Mononuclear cell (primary cell): ENCODE data around the gene PLEKHG4. TPM values are rescaled to one million over a fixed set of nuclear protein-coding genes. Genes with fewer than 3 reads are reported as not detected.

Source experiments
- H3K27me3 ChIP-seq: 2 replicates; pipeline ENCODE4 v1.6.0; 2011; ENCODE audit warnings: low read length, control low read depth; ENCODE audit not compliant: insufficient read depth
- H3K4me1 ChIP-seq: 2 replicates; pipeline ENCODE4 v1.5.1; 2011; ENCODE audit warnings: mild to moderate bottlenecking, low read length, control low read depth; ENCODE audit not compliant: insufficient read depth
- H3K4me3 ChIP-seq: 2 replicates; pipeline ENCODE4 v1.5.1; 2011; ENCODE audit warnings: mild to moderate bottlenecking, low read length, moderate library complexity
- H3K9me3 ChIP-seq: 2 replicates; pipeline ENCODE4 v1.5.1; 2011; ENCODE audit warnings: low read depth, mild to moderate bottlenecking, control low read depth, low read length
- total RNA-seq: library from RNA; depleted of rRNA; stranded (reverse); fragments of >200 nt; gene quantifications from one replicate; pipeline ENCODE4 v1.2.3, GENCODE V29; 2012

Gene PLEKHG4, protein sequence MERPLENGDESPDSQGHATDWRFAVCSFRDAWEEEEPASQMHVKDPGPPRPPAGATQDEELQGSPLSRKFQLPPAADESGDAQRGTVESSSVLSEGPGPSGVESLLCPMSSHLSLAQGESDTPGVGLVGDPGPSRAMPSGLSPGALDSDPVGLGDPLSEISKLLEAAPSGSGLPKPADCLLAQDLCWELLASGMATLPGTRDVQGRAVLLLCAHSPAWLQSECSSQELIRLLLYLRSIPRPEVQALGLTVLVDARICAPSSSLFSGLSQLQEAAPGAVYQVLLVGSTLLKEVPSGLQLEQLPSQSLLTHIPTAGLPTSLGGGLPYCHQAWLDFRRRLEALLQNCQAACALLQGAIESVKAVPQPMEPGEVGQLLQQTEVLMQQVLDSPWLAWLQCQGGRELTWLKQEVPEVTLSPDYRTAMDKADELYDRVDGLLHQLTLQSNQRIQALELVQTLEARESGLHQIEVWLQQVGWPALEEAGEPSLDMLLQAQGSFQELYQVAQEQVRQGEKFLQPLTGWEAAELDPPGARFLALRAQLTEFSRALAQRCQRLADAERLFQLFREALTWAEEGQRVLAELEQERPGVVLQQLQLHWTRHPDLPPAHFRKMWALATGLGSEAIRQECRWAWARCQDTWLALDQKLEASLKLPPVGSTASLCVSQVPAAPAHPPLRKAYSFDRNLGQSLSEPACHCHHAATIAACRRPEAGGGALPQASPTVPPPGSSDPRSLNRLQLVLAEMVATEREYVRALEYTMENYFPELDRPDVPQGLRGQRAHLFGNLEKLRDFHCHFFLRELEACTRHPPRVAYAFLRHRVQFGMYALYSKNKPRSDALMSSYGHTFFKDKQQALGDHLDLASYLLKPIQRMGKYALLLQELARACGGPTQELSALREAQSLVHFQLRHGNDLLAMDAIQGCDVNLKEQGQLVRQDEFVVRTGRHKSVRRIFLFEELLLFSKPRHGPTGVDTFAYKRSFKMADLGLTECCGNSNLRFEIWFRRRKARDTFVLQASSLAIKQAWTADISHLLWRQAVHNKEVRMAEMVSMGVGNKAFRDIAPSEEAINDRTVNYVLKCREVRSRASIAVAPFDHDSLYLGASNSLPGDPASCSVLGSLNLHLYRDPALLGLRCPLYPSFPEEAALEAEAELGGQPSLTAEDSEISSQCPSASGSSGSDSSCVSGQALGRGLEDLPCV
- 4.0 TPM for total RNA-seq

DNA sequence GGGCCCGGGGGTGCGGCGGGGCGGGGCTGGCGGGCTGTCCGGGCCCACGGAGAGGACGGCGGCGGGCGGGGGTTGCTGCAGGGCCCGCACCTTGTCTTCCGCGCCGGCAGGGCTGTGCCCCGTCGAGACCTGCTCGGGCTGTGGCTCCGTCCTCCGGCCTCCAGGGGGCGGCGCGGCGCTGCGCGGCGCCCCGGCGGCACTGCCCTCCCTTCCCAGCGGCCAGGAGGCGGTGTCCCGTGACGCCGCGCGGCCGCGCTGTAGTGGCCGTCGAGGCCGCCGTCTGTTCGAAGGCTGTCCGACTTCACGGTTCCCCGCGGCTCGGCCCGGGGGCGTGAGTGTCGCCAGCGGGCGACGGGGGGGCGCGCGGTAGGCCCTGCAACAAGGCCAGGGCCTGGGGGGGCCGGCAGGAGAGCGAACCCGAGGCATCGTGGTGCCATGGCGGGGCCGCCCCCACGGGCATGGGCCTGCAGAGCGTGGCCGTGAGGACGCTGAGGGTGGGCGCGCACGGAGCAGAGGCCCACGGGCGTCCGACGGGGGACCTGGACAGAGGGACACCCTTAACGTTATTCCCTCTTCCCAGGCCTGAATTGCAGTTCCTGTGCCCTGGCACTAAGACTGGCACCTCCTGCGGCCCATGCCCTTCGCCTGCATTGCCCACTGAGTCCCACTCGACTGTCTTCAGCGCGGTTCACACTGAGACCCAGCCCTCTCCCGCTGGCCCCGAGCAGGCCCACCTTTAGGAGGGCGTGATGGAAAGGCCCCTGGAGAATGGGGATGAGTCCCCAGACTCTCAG, at the start of gene PLEKHG4:
PLEKHG4 (plus strand) TSS at position 237 of the 794 bp plus-strand sequence; CDS start at position 750, 513 bp downstream.
- H3K27me3 ChIP-seq, result no peaks in the 10 kb centered on the region
- H3K9me3 ChIP-seq, result no peaks in the 10 kb centered on the region
- peak within 1 kb of the TSS; percentile 42 for H3K4me3 ChIP-seq
- peaks cover 18% of the 10 kb centered on the region for H3K4me1 ChIP-seq

DNA sequence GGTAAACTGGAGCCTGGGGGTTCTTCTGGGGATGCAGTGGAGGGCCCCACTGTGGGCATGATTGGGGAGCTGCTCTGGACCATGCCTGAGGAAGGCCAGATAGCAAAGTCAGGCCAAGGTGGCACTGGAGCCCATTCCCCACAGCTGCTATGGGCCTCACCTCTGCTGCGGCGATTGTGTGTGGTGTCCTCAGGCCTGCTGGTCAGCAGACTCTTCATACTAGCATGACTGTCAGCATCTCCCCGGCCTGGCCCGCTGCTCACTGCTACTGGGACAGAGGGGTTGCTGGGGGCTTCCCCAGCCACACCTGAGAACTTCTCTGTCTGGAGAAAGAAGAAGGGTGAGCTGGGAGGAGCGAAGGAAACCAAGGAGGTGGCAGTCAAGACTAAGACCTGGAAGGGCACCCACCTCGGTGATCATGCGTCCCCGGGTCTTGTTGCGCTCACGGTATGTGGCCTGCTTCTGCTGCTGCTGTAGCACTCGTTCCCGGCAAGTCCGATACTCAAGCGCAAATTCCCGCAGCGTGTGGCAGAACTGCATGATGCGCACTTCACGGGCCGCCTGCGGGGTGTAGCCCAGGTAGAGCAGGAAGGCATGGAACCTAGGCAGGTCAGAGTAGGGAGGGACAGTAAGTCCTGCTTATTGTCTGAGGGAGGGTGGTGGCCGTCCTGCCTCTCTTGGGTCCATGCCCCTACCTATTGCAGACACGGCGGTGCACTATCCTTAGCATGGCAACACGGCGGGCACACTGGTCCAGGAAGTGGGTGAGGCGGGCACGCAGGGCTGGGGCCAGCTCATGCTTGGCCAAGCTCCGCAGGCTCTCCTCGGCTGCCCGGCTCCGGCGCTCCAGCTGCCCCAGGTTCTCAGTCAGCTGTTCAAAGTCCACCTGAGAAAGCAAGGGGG, 49.2 kb upstream of the PLEKHG4 start:
- peaks cover 21% of the 10 kb centered on the region for H3K4me1 ChIP-seq
- H3K27me3 ChIP-seq, result no peaks in the 10 kb centered on the region
- no peak overlapping the region for H3K4me3 ChIP-seq
- no peaks in the 10 kb centered on the region for H3K9me3 ChIP-seq

DNA sequence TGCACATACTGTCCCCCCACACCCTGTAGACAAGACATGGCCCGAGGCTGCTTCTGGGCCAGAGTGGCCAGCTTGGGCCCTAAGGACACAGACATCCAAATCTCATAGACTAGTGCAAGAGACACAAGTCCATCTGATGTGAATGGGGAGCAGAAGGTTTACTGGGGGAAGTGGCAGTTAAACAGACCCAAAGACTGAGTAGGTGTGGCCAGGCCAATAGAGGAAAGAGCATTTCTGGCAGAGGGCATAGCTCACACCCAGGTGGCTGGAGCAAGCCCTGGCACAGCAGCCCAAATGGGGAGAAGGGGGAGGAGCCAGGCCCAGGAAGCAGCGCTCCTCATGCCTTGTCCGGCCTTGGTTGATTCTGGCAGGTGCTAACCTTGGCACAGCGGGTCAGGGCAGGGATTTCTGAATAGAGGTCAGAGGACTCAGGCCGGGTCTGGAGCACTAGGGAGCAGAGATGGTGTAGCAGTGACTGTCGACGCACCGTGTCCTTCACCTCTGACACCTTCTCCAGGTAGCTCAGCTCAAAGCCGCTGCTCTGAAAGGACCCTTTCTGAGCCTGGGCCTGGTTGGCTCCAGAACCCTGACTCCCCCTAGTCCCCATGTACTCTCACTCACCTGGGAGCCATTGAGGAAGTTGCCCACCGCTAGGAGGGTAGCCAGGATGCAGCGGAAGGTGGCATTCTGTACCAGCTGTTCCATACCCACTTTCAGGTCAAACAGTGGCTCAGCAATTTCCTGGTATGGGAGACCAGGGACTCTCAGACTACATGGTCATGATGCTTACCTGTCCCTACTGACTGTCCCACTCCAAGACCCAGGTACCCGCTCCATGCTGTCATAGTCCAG, 48.3 kb upstream of the PLEKHG4 start:
- peaks cover 17% of the 10 kb centered on the region for H3K4me1 ChIP-seq
- no peak overlapping the region for H3K4me3 ChIP-seq
- H3K9me3 ChIP-seq, result no peaks in the 10 kb centered on the region
- H3K27me3 ChIP-seq, result no peaks in the 10 kb centered on the region

DNA sequence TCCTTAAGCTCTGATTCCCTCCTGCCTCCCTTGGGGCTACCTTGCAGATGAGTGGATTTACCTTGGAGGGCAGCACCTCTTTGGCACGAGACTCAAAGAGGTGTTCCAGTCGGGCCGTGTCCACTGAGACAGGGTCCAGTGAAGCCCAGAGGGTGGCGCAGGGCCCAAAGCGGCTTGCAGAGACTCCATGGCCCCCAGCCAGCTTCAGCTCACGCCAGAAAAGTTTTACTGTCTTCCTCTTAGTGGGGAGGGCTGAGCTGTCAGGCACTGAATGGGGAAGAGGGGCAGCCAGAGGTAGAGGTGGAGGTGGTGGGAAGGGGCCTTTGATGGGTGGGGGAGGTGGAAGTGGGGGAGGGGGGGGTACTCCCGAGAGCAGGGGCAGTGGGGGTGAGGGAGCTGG, 45.7 kb upstream of the PLEKHG4 start:
- Histone ChIP-seq H3K27me3 (no peaks in the 10 kb centered on the region), H3K9me3 (no peaks in the 10 kb centered on the region), H3K4me1 (no peaks in the 10 kb centered on the region), H3K4me3 (no peak overlapping the region)

DNA sequence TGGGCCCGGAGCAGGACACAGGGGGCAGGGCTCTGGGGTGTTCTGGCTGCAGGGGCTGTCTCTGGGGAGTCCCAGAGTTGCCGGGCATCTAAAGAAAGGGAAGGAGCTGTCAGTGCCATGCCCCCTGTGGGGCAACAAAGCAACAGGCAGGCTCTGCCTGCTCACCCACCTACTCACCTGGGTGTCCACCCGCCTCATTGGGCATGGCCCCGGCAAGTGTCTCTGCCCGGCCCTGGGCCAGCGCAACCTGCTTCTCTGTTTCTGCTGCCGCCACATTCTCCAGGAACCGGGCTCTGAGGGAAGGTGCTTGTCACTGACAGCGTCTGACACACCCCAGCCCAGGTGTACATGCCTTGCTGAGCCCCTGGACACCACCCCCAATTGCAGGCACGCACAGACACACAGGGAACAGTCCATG, 45.1 kb upstream of the PLEKHG4 start:
- Histone ChIP-seq H3K9me3 (no peaks in the 10 kb centered on the region), H3K27me3 (no peaks in the 10 kb centered on the region), H3K4me3 (no peak overlapping the region), H3K4me1 (no peaks in the 10 kb centered on the region)

DNA sequence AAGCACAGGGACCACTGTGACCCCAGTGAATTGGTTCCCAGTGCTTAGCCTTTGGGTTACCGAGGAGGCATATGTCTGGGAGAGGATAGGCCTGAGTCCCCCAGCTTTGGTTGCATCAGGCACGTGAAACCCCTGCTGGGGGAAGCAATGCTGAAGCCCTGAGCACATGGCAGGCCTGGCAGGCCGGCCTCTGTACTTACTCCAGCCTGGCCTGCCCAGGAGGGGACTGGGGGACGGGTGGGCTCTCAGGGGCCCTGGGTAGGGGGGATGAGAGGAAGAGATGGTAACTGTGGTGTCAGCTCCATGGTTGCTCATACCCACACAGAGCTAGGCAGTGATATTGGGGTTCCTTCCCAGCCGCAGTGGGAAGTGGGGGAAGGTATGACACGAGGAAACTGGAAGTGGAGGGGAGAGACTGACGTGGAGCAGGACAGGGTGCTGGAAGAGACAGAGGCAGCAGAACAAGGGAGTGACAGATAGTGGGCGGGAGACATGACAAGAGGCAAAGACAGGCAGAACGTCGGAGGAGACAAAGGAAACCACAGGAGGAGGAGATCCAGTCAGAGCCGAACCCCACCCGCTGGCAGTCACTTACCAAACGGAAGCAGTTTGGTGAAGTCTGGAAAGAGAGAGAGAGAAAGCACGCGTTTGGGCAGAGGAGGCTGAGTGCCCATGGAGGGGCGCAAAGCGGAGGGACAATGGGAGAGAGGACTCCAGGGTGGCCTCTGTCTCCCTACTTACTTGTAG, 43.3 kb upstream of the PLEKHG4 start:
- H3K27me3 ChIP-seq, result no peaks in the 10 kb centered on the region
- H3K4me1 ChIP-seq, result no peaks in the 10 kb centered on the region
- H3K4me3 ChIP-seq, result no peak overlapping the region
- no peaks in the 10 kb centered on the region for H3K9me3 ChIP-seq

DNA sequence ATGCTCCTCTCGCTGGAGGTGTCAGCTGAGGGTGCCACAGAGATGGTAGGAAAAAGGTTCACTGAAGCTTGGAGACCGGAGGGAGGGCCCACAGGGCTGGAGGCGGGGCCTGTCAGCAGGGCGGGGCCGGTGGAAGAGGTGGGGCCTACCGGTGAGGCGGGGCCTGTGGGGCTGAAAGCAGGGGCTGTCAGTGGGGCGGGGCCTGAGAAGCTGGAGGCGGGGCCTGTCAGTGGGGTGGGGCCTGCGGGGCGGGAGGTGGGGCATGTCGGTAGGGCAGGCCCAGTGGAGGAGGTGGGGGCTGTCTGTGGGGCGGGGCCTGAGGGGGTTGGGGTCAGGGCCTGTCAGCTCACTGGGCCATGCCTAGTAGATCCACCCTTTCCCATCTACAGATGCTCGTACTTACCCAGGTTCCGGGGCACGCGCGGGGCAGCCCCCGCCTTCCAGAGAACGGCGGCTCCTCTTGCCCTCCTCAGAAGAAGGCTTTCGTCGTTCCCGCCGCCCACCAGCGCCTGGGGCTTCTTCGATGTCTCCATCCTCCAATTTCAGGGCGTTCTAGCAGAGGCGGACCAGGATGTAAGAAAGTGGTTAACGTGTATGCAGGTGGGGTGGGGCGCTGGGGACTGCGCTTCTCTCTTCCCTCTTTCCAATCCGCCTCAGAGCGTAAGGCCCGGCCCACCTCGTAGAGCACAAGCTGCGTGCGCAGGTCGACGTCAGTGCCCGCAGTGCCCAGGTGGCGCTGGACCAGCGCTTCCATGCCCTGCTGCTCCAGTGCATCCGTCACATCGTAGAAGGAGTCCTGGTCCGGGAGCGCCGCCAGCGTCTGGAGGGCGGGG, 42.6 kb upstream of the PLEKHG4 start:
- H3K4me3 ChIP-seq, result no peak overlapping the region
- H3K9me3 ChIP-seq, result no peaks in the 10 kb centered on the region
- H3K27me3 ChIP-seq, result no peaks in the 10 kb centered on the region
- H3K4me1 ChIP-seq, result peaks cover 6% of the 10 kb centered on the region

DNA sequence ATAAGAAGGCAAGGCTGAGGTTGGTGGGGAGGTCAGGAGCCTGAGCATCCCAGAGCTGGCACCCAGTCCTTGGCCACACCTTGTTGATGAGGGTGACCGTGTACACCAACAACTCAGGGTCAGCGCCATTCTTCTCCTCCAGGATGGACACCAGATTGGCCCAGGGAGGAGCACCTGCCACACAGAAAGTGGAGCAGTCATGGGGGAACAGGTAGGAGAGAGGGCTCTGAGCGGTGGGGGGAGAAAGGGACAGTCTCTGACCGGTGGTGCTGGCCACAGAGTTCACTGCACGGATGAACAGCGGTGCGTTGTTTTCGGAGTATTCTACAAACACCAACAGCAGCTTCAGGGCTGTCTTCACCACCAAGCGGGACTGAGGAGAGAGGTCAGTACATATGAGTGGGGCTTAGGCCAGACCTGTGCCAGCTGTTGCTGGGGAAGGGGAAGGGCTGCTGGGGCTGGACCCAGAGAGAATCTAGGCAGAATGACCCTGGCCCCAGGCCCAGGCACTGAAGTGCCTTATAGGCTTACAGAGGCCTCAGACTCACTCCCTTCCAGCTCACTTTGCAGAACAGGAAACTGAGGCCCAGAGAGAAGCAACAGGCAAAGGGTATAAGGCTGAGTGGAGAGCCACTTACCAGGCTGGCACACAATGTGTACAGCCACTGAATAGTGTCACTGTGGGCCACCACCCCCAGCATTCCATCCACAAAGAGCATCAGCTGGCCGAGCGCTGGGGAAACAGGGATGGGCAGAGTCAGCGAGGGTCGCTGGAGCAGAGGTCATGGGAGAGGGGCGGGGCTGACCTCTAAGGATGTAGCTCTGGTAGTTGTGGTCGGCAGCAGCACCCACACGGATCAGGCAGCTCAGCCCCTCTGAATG, 41.7 kb upstream of the PLEKHG4 start:
- Histone ChIP-seq H3K4me3 (no peak overlapping the region), H3K27me3 (no peaks in the 10 kb centered on the region), H3K4me1 (peaks cover 14% of the 10 kb centered on the region), H3K9me3 (no peaks in the 10 kb centered on the region)

DNA sequence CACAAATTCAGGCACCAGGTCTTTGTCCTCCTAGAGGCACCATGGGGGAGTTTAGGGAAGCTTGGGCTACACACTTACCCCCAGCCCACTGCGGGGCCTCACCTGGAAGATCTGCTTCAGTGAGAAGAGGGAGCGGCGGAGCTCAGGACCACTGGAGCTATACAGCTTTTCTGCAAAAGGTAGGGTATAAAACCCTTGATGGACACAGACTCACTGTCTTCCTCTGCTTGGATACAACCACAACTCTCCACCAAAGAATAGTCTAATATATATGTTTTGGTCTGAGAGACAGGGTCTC, 41.1 kb upstream of the PLEKHG4 start:
- H3K4me1 ChIP-seq, result peaks cover 19% of the 10 kb centered on the region
- H3K9me3 ChIP-seq, result no peaks in the 10 kb centered on the region
- no peak overlapping the region for H3K4me3 ChIP-seq
- no peaks in the 10 kb centered on the region for H3K27me3 ChIP-seq

DNA sequence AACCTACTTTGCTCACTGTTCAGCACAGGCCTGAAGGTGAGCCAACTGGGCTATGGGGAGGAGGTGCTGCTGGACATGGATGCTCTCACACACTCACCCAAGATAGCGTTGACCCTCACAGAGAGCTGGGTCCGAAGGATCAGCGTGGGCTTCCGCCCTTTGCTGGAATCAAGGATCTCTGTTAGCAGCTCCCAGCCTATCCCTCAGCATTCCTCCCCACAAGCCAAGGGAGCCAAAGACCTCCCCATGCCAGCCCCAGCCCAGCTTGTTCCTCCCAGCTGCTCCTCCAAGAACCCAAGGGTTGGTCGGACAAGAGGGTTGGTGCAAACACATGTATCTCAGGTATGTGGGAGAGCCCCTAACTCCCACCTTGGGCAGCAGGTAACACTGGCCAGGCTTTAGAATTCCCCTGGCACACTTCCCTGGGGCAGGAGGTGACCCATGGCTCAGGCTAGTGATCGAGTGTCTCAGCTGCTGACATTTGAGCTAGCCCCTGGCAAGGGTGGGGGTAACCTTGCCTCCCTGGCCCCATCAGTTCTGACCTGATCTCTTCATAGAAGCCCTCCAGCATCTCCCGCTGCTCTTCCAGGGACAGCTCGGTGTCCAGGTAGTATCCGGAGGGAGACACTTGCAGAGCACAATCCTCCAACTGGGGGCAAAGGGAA, 40.4 kb upstream of the PLEKHG4 start:
- Histone ChIP-seq H3K27me3 (no peaks in the 10 kb centered on the region), H3K4me1 (peaks cover 26% of the 10 kb centered on the region), H3K9me3 (no peaks in the 10 kb centered on the region), H3K4me3 (no peak overlapping the region)

DNA sequence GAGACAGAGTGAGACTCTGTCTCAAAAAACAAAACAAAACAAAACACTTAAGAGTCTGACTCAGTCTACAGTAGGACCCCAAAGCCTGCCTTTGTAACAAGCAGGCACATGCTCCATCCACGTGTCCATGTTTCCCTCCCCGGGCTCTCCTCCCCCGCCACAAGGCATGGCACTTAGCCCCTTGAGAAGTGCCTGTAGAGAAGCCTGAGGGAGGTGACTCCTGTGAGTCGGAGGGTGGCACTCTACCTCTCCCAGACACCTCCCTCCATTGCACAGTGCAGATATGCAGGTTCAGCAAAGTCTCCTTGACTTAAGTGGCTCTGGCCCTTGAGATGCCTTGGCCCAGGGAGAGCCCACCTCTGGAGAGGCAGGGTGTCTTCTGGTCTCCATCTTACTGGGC, 38.8 kb upstream of the PLEKHG4 start:
- no peaks in the 10 kb centered on the region for H3K9me3 ChIP-seq
- H3K4me1 ChIP-seq, result peaks cover 41% of the 10 kb centered on the region
- H3K4me3 ChIP-seq, result no peak overlapping the region
- no peaks in the 10 kb centered on the region for H3K27me3 ChIP-seq
